HEK293T (cell line): Measurements from ENCODE around the gene LASP1.

Experiments used
- CTCF ChIA-PET: fragments of 350-600 bp; formaldehyde crosslinking; extraction: SDS; loops from one replicate; lab custom pipeline; 2021; ENCODE audit warnings: antibody characterized with exemption, inconsistent platforms; lab: Yijun Ruan, JAX
- POLR2A ChIA-PET: fragments of 350-600 bp; formaldehyde crosslinking; extraction: SDS; loops from one replicate; lab custom pipeline; 2020; ENCODE audit warnings: antibody characterized with exemption, inconsistent platforms; lab: Yijun Ruan, JAX
- DNase-seq: peaks from one replicate; pipeline ENCODE4 v3.0.0; 2012; ENCODE audit warnings: mixed read lengths; ENCODE audit errors: extremely low spot score
- ARNT ChIP-seq: fragments of 450-650 bp; IDR thresholded peaks from 2 replicates; pipeline ENCODE4 v1.6.1; 2017; ENCODE audit warnings: mild to moderate bottlenecking
- BHLHE40 ChIP-seq: fragments of 450-650 bp; IDR thresholded peaks from 2 replicates; pipeline ENCODE4 v1.6.1; 2016; ENCODE audit warnings: mild to moderate bottlenecking, moderate library complexity, borderline replicate concordance
- CTBP1 ChIP-seq: fragments of 450-650 bp; IDR thresholded peaks from 2 replicates; pipeline ENCODE4 v1.6.1; 2016; ENCODE audit warnings: borderline replicate concordance
- ELF4 ChIP-seq: fragments of 450-650 bp; IDR thresholded peaks from 2 replicates; pipeline ENCODE4 v1.6.1; 2017; ENCODE audit warnings: antibody characterized with exemption
- FOXA1 ChIP-seq: fragments of 450-650 bp; IDR thresholded peaks from 2 replicates; pipeline ENCODE4 v1.6.1; 2016; ENCODE audit warnings: mild to moderate bottlenecking
- FOXK2 ChIP-seq: fragments of 450-650 bp; IDR thresholded peaks from 2 replicates; pipeline ENCODE4 v1.6.1; 2016; ENCODE audit warnings: mild to moderate bottlenecking
- FOXM1 ChIP-seq: fragments of 450-650 bp; IDR thresholded peaks from 2 replicates; pipeline ENCODE4 v1.6.1; 2017; ENCODE audit warnings: mild to moderate bottlenecking, borderline replicate concordance
- HDGF ChIP-seq: fragments of 450-650 bp; IDR thresholded peaks from 2 replicates; pipeline ENCODE4 v1.6.1; 2017; ENCODE audit warnings: antibody characterized with exemption, borderline replicate concordance
- L3MBTL2 ChIP-seq: fragments of 450-650 bp; conservative IDR thresholded peaks from 2 replicates; pipeline ENCODE4 v1.6.1; 2016; ENCODE audit warnings: mild to moderate bottlenecking
- LEF1 ChIP-seq: fragments of 450-650 bp; IDR thresholded peaks from 2 replicates; pipeline ENCODE4 v1.6.1; 2017; ENCODE audit warnings: mild to moderate bottlenecking, borderline replicate concordance
- NFRKB ChIP-seq: fragments of 450-650 bp; IDR thresholded peaks from 2 replicates; pipeline ENCODE4 v1.6.1; 2016; ENCODE audit warnings: mild to moderate bottlenecking, moderate library complexity
- SP1 ChIP-seq: fragments of 450-650 bp; IDR thresholded peaks from 2 replicates; pipeline ENCODE4 v1.6.1; 2017
- SUZ12 ChIP-seq: fragments of 450-650 bp; IDR thresholded peaks from 2 replicates; pipeline ENCODE4 v1.6.1; 2016; ENCODE audit warnings: mild to moderate bottlenecking
- TARDBP ChIP-seq: fragments of 450-650 bp; IDR thresholded peaks from 2 replicates; pipeline ENCODE4 v1.6.1; 2016
- ZNF384 ChIP-seq: fragments of 450-650 bp; IDR thresholded peaks from 2 replicates; pipeline ENCODE4 v1.6.1; 2016
- TF ChIP-seq, protein P1 (sequence below): fragments of 450-650 bp; IDR thresholded peaks from 2 replicates; pipeline ENCODE4 v1.6.1; 2016

Gene LASP1

DNA sequence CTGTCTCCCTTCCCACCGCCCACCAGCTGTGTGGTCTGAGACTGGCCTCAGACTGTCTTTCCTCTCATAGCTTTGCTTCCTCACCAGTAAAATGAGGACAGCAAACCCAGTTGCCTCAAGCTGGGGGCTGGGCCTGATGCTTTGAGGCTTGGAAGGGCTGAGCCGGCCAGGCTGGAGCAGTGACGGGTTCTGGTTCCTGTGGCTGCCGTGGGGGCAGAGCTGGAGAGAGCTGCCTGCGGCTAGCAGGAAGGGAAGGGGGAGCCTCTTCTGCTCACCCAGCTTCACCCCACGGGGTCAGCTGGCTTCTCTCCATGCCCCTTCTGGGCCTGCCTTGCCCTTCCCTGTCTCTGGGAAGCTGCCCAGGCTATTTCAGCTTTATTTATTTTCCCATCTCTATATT lies 23.7 kb downstream of the LASP1 start:
- ChIA-PET POLR2A (interaction anchor here (1.2 kb wide), 1 partner anchor 24 kb away, joined by 5 read pairs; the partner anchor contains the start of gene LASP1), CTCF (interaction anchor here (0.7 kb wide), 1 partner anchor 77 kb away, joined by 3 read pairs; no protein-coding TSS in a partner anchor)
- TF ChIP-seq ZNF384 = no peak
- TF ChIP-seq ELF4 = no peak
- no peak for TF ChIP-seq BHLHE40
- TF ChIP-seq LEF1 = no peak
- TF ChIP-seq SUZ12 = no peak
- TF ChIP-seq HDGF = no peak
- TF ChIP-seq TARDBP = no peak
- no peak for TF ChIP-seq NFRKB
- no peak for DNase-seq

DNA sequence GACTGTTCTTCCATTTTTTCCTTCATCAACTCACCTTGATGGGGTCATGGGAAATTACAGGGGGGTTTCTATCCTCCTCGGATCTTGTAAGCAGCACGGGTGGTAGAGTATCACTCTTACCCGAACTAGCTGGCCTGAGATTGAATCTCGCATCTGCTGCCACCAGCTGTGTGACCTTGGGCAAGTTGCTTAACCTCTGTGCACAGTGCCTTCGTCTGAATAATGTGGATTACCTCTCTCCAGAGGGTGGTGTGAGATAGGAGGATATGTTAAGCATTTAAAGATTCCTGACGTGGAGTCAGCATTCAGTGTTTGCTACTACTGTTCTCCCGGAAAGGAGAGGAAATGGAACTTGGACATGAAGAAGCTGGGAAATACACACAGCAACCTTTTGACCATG lies 24.4 kb downstream of the LASP1 start:
- TF ChIP-seq ELF4 = no peak
- TF ChIP-seq FOXM1 = no peak
- no peak for TF ChIP-seq FOXA1
- TF ChIP-seq NFRKB = no peak
- TF ChIP-seq LEF1 = no peak
- no peak for TF ChIP-seq L3MBTL2
- TF ChIP-seq BHLHE40 = no peak
- CTCF ChIA-PET = no interaction called here
- POLR2A ChIA-PET = interaction anchor here (1.2 kb wide), 1 partner anchor 25 kb away, joined by 5 read pairs; the partner anchor contains the start of gene LASP1
- DNase-seq = no peak

DNA sequence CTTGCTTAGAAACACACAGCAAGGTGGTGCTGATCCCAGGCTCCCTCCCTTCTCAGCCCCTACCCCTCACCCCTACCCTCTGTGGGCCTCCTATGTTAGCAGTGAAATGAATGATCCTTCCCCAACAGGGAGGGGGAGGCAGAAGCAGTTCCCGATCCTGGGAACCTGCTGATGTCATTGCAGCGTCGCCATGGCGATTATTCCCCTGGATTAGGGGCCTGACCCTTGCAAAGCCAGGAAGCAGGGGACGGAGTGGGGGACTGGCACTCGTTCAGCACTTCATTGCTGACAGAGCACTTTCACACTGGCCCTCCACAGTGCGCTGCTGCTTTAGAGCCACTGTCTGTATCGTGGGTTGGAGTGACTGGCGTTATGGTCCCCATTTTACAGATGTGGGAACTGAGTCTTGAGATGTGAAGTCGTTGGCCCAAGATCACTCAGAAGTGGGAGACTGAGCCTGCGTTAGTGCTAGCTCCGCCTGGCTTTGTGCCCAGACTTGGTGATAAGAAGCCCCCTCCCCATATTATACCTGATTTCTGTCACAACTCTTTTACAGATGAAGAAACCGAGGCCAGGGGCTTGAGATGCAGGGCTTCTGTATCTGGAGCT lies 26.6 kb downstream of the LASP1 start:
- CTCF ChIA-PET = no interaction called here

DNA sequence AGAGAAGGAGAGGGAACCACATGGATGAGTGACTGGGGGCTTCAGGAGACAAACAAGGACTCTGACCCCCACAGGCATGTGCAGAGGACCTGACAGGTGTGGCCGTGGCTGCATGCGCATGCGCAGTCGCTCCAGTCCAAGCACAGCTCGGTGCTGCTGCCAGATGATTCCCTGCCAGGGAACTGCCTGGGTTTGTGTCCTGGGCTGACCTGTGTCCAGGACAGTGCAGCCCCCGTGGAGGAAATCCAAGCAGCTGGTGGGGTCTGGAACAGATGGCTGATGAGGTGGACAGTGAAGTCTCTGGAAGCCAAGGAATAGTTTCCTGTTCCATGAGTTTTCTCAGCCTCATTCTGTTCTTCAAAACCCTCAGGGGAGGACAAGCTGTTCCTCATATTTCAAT lies 27.3 kb downstream of the LASP1 start:
- POLR2A ChIA-PET = interaction anchor here (1.7 to 2.2 kb wide), 2 partner anchors 27 to 43 kb away, joined by 5 to 8 read pairs; partner anchors contain the start of genes LASP1 and RPL23
- CTCF ChIA-PET = no interaction called here
- TF ChIP-seq NFRKB (no peak), SP1 (no peak), ZNF384 (no peak), L3MBTL2 (no peak), BHLHE40 (no peak), HDGF (no peak), ARNT (no peak), FOXK2 (no peak), FOXM1 (no peak), CTBP1 (no peak), SUZ12 (no peak), LEF1 (no peak), TARDBP (no peak), FOXA1 (no peak), ELF4 (no peak)
- TF ChIP-seq, protein P1, sequence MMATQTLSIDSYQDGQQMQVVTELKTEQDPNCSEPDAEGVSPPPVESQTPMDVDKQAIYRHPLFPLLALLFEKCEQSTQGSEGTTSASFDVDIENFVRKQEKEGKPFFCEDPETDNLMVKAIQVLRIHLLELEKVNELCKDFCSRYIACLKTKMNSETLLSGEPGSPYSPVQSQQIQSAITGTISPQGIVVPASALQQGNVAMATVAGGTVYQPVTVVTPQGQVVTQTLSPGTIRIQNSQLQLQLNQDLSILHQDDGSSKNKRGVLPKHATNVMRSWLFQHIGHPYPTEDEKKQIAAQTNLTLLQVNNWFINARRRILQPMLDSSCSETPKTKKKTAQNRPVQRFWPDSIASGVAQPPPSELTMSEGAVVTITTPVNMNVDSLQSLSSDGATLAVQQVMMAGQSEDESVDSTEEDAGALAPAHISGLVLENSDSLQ = no peak
- no peak for DNase-seq

More for the DNA sequence above, 26.6 kb downstream of the LASP1 start:
- TF ChIP-seq SP1 (no peak), ZNF384 (no peak), ARNT (no peak), HDGF (no peak), BHLHE40 (no peak), FOXA1 (no peak), NFRKB (no peak), L3MBTL2 (no peak), TARDBP (no peak), CTBP1 (no peak), LEF1 (no peak), SUZ12 (no peak), FOXK2 (no peak), ELF4 (no peak), FOXM1 (no peak)
- TF ChIP-seq, protein P1 = no peak
- no peak for DNase-seq
- POLR2A ChIA-PET = interaction anchor here (1.7 to 2.2 kb wide), 2 partner anchors 26 to 43 kb away, joined by 5 to 8 read pairs; partner anchors contain the start of genes LASP1 and RPL23

DNA sequence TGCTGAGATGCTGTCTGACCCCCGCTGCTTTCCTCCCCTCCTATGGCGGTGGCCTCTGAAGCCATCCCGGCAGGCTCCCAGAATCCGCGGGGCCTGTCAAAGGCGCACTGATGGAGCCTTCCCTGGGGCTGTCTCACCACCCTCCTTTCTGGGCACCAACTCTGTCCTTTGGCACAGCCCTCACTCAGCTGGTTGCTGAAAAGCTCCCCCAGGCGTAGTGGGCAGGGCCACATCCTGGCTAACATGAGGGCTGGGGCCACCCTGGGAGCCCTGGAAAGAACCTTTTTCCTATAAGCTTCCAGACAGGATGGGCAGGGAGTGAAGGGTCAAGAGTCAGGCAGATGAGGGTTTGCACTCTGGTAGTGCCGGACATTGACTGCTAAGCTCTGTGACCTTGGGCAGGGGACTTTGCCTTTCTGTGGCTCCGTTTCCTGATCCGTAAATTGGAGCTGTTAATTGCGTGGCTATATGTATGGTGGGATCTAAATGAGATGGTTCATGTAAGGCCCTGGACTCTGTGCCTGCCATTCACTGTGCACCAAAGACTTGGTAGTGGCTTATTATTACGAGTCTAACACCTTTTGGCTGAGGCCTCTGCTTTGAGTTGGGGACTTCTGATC lies 27.9 kb downstream of the LASP1 start:
- ChIA-PET CTCF (no interaction called here), POLR2A (interaction anchor here (0.7 to 2.2 kb wide), 3 partner anchors 13 to 44 kb away, joined by 3 to 8 read pairs (median 5); partner anchors contain the start of genes LASP1 and RPL23)
- TF ChIP-seq LEF1 (no peak), FOXM1 (no peak), ELF4 (no peak), BHLHE40 (no peak), SUZ12 (no peak), FOXA1 (no peak), ARNT (no peak), NFRKB (no peak), CTBP1 (no peak), ZNF384 (no peak), FOXK2 (no peak), TARDBP (no peak), SP1 (no peak), L3MBTL2 (no peak), HDGF (no peak)
- TF ChIP-seq, protein P1 = no peak
- no peak for DNase-seq
